ENCODE data around the gene PKP2. TPM values are rescaled to one million over a fixed set of nuclear protein-coding genes. Genes with fewer than 3 reads are reported as not detected.

PKP2 gene
- total RNA-seq (10 to 100 TPM in 1 of 2 donors, 1 to 10 TPM in 1; 8.6 to 35.7 TPM), polyA plus RNA-seq (10 to 100 TPM in 1 of 2 donors, 1 to 10 TPM in 1; 10.0 to 15.6 TPM)

DNA sequence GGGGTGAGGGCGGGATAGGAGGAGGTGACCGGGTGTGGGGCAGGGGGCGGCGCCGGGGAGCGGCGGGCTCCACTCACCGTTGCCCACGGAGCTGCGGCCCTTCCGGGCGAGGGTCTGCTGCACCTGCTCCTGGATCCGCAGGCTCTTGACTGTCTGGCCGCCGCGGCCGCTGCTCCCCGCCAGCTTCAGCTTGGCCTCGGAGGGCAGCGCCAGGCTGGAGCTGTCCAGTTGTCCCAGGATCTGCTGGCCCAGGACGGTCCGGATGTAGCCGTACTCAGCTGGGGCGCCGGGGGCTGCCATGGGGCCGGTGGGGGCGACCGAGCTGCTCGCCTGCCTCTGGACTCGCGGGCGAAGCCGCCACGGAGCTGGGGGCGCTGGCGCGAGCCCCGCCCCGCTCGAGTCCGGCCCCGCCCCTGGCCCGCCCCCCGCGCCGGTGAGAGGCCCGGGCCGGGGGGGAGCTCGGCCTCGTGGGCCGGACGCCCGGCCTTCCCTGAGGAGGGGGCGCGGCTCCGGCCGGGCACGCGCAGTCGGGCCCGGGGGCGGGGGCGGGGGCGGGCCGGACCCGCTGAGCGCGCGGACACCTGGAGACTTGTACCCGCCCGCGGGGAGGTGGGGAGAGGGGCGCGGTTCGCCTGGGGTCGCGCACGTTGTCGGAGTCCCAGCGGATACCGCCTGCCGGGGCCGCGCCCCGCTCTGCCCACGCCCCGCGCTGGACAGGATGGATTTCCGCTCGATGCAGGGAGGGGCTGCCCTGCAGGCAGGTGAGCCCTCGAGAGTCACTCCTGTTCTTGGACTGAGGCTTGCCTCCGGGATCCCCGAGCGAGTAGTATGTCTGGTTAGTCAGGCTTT is at the start of gene PKP2:
PKP2 (minus strand) TSS at position 346 of the 849 bp plus-strand sequence; CDS start at position 300, 46 bp downstream.
- TF ChIP-seq FOXA2 (IDR thresholded peaks at IDR 0.05) (no peak), NR2F2 (IDR thresholded peaks at IDR 0.05) (no peak), SP1 (IDR thresholded peaks at IDR 0.05) (peak; percentile 22), HNF4A (conservative IDR thresholded peaks at IDR 0.05) (no peak), TAF1 (conservative IDR thresholded peaks at IDR 0.05) (no peak), FOXA1 (IDR thresholded peaks at IDR 0.05) (no peak), ATF3 (IDR thresholded peaks at IDR 0.05) (no peak), RAD21 (IDR thresholded peaks at IDR 0.05) (peak in 1 of 2 donors; percentile 17), YY1 (IDR thresholded peaks at IDR 0.05) (no peak), ZBTB33 (IDR thresholded peaks at IDR 0.05) (no peak), GABPA (IDR thresholded peaks at IDR 0.05 in 1 of 2, conservative IDR thresholded peaks at IDR 0.05 in 1 of 2) (peak in 1 of 2 donors; percentile 62), JUND (IDR thresholded peaks at IDR 0.05) (no peak), RXRA (IDR thresholded peaks at IDR 0.05) (no peak)
- TF ChIP-seq, protein P1, sequence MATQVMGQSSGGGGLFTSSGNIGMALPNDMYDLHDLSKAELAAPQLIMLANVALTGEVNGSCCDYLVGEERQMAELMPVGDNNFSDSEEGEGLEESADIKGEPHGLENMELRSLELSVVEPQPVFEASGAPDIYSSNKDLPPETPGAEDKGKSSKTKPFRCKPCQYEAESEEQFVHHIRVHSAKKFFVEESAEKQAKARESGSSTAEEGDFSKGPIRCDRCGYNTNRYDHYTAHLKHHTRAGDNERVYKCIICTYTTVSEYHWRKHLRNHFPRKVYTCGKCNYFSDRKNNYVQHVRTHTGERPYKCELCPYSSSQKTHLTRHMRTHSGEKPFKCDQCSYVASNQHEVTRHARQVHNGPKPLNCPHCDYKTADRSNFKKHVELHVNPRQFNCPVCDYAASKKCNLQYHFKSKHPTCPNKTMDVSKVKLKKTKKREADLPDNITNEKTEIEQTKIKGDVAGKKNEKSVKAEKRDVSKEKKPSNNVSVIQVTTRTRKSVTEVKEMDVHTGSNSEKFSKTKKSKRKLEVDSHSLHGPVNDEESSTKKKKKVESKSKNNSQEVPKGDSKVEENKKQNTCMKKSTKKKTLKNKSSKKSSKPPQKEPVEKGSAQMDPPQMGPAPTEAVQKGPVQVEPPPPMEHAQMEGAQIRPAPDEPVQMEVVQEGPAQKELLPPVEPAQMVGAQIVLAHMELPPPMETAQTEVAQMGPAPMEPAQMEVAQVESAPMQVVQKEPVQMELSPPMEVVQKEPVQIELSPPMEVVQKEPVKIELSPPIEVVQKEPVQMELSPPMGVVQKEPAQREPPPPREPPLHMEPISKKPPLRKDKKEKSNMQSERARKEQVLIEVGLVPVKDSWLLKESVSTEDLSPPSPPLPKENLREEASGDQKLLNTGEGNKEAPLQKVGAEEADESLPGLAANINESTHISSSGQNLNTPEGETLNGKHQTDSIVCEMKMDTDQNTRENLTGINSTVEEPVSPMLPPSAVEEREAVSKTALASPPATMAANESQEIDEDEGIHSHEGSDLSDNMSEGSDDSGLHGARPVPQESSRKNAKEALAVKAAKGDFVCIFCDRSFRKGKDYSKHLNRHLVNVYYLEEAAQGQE (IDR thresholded peaks at IDR 0.05), result no peak
- Histone ChIP-seq H3K4me1 (ENCODE audit: control insufficient read depth in 4 of 4, insufficient read depth in 4 of 4, low read length in 3 of 4) (peaks cover 4 to 35% (median 24%) of the 10 kb centered on the region in 4 donors), H3K9ac (ENCODE audit: low read depth in 1 of 2, low read length in 2 of 2) (peak within 1 kb of the TSS; percentile 69 to 80), H3K27me3 (ENCODE audit: control insufficient read depth in 4 of 4, insufficient read depth in 4 of 4, low read length in 3 of 4) (no peaks in the 10 kb centered on the region), H3K27ac (ENCODE audit: low read depth in 1 of 2, low read length in 2 of 2) (peak within 1 kb of the TSS; percentile 74 to 81), H3K36me3 (ENCODE audit: control insufficient read depth in 4 of 4, insufficient read depth in 3 of 4, low read depth in 1 of 4, low read length in 3 of 4) (no peaks in the 10 kb centered on the region), H3K9me3 (ENCODE audit: control insufficient read depth in 4 of 4, low read length in 3 of 4) (no peaks in the 10 kb centered on the region), H3K4me3 (ENCODE audit: low read depth in 1 of 3, low read length in 3 of 3) (peak within 1 kb of the TSS; percentile 83 to 99 (median 89))
- WGBS, result under 1% methylated on average over 94 of the region's 94 CpGs
- peak; percentile 71 for DNase-seq (ENCODE audit: low spot score)

DNA sequence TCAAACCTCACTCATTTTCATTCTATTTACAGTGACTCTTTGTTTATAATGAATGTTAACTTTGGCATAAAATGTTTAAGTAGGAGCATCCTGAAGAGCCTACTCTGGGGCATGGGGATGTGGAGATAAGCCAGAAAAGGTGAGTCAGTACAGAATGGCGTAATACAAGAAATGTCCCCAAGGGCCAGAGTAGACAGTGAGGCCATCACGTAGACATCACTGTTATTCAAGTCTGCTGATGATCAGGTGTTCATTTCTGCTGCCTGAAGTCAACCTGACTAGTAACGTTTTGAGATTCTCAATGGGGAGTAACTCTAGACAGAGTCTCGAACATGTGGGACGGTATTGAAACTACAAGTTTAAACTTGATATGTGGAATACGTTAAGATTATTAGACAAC is 47.6 kb upstream of the PKP2 start:
- no peak overlapping the region for H3K4me3 ChIP-seq (ENCODE audit: low read depth in 1 of 3, low read length in 3 of 3)
- H3K27me3 ChIP-seq (ENCODE audit: control insufficient read depth in 4 of 4, insufficient read depth in 4 of 4, low read length in 3 of 4), result no peaks in the 10 kb centered on the region
- no peak overlapping the region for H3K9ac ChIP-seq (ENCODE audit: low read depth in 1 of 2, low read length in 2 of 2)
- H3K9me3 ChIP-seq (ENCODE audit: control insufficient read depth in 4 of 4, low read length in 3 of 4), result no peaks in the 10 kb centered on the region
- H3K36me3 ChIP-seq (ENCODE audit: control insufficient read depth in 4 of 4, insufficient read depth in 3 of 4, low read depth in 1 of 4, low read length in 3 of 4), result no peaks in the 10 kb centered on the region
- DNase-seq (ENCODE audit: low spot score), result no peak
- no peaks in the 10 kb centered on the region for H3K4me1 ChIP-seq (ENCODE audit: control insufficient read depth in 4 of 4, insufficient read depth in 4 of 4, low read length in 3 of 4)
- H3K27ac ChIP-seq (ENCODE audit: low read depth in 1 of 2, low read length in 2 of 2), result no peak overlapping the region
- WGBS, result 81% methylated on average over 6 of the region's 6 CpGs
- TF ChIP-seq RAD21 (IDR thresholded peaks at IDR 0.05) (no peak), HNF4A (conservative IDR thresholded peaks at IDR 0.05) (no peak), ZBTB33 (IDR thresholded peaks at IDR 0.05) (no peak), FOXA1 (IDR thresholded peaks at IDR 0.05) (no peak), GABPA (IDR thresholded peaks at IDR 0.05 in 1 of 2, conservative IDR thresholded peaks at IDR 0.05 in 1 of 2) (no peak), FOXA2 (IDR thresholded peaks at IDR 0.05) (no peak), CTCF (IDR thresholded peaks at IDR 0.05; ENCODE audit: low read depth, low read length, missing input control) (no peak), TAF1 (conservative IDR thresholded peaks at IDR 0.05) (no peak), EGR1 (IDR thresholded peaks at IDR 0.05; ENCODE audit: low read depth in 2 of 2) (no peak), SP1 (IDR thresholded peaks at IDR 0.05) (no peak), RXRA (IDR thresholded peaks at IDR 0.05) (no peak)
- TF ChIP-seq, protein P1 (IDR thresholded peaks at IDR 0.05), result no peak

Data from liver (tissue), 9 donors.